Lower leg skin (tissue), 4 donors: ENCODE results near the gene LDLRAD3. TPM values are rescaled to one million over a fixed set of nuclear protein-coding genes. Genes with fewer than 3 reads are reported as not detected.

ENCODE experiments used
- DNase-seq, 2 donors: peaks; one replicate each; pipeline ENCODE4 v3.0.0-alpha.2; 2019; ENCODE audit warnings: low spot score in 2 of 2
- H3K4me3 ChIP-seq: fragments of 200-600 bp; sonication (generic); 2 replicates; pipeline ENCODE4 v1.5.1; 2017; ENCODE audit warnings: mild to moderate bottlenecking, low read depth; ENCODE audit not compliant: poor library complexity, severe bottlenecking
- CTCF ChIP-seq, 3 donors: fragments of 450-650 bp; IDR thresholded peaks; one replicate each; pipeline ENCODE4 v1.5.1; 2016; ENCODE audit warnings: antibody characterized with exemption in 3 of 3, mild to moderate bottlenecking in 3 of 3, moderate library complexity in 2 of 3
- POLR2A ChIP-seq, 2 donors: fragments of 450-650 bp; IDR thresholded peaks; one replicate each; pipeline ENCODE4 v1.6.1; 2016 to 2017; ENCODE audit warnings: antibody characterized with exemption in 2 of 2, mild to moderate bottlenecking in 1 of 2, moderate library complexity in 1 of 2
- WGBS, 2 donors: methylation state at CpG; one replicate each; pipeline ENCODE4 v1.1.5; 2018; 5-methylcytosine and 5-hydroxymethylcytosine counted together
- intact Hi-C: fragments of 100-400 bp; cut with DNase I; formaldehyde crosslinking; loops from one replicate; pipeline ENCODE4 v1.15.0; 2023; ENCODE audit warnings: low total_unique reads
- microRNA-seq, 2 donors: library from miRNA; unstranded; fragments of <30 nt; microRNA quantifications; one replicate each; pipeline ENCODE4, GENCODE V29; 2016; ENCODE audit warnings: borderline replicate concordance in 2 of 2, borderline number of aligned reads in 1 of 2
- total RNA-seq, 4 donors: library from RNA; depleted of rRNA; stranded (reverse); fragments of >200 nt; gene quantifications; one replicate each; pipeline ENCODE4 v1.1.0, GENCODE V29; 2016

The LDLRAD3 gene
- total RNA-seq, 4 donors from 2014 or later, result 18.6 to 42.6 (median 25.5) TPM

DNA sequence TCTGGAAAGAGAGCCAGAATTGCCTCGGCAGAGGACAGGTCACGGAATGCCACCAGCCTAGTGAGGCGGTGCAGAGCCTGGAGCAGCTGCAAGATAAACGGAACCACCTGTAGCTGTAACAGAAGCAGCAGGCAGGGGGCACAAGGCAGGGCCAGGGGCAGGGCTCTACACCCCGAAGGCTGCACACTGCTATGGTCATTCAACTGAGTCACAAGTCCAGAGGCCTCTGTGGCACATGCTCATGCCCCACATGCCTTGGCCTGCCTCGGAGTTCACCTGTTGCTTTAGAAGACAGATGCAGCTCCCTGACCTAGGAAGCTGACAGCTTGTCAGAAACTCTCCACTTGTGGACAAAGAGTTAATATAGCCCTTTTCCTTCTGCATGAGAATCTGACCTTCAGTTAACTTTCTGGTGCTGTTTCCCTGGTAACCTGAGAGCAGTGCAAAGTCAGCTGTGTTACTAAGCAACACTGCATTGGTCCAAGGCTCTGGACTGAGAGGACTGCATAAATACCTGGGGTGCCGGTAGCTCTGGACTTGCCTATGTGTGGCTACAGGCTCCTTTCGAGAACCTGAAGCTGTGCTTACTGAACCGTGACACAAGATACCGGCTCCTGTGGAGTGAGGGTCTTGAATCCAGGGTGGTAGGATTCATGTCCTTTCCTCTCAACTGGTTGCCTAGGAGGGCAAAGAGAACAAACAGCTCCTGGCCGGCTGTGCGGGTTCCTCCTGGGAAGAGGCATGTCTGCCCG is 334.8 kb downstream of the LDLRAD3 start:
- 82 to 83% methylated on average over 13 of the region's 13 CpGs for WGBS, 2 donors
- intact Hi-C loops, result no loop called here
- DNase-seq, result peak in 1 of 2 donors; percentile 48
- no peak overlapping the region for H3K4me3 ChIP-seq
- TF ChIP-seq POLR2A (IDR thresholded peaks at IDR 0.05), result no peak
- TF ChIP-seq CTCF (IDR thresholded peaks at IDR 0.05), result no peak

GRCh38 chr11:36280531-36280930 is 336.7 kb downstream of the LDLRAD3 start:
- H3K4me3 ChIP-seq, result no peak overlapping the region
- DNase-seq, result no peak
- whole genome bisulfite sequencing, 2 donors, result 38 to 52% methylated on average over 1 of the region's 1 CpG
- TF ChIP-seq POLR2A (IDR thresholded peaks at IDR 0.05) (no peak), CTCF (IDR thresholded peaks at IDR 0.05) (no peak)
- intact Hi-C loops, result no loop called here

Small RNAs within 50 kb of the gene (microRNA-seq; reads per million reads assigned to microRNA genes)
- gene MIR3973, result 0 reads per million in 2 donors
